Vagina (tissue), 2 donors: ENCODE results near the gene NRARP.

Experiments used
- CTCF ChIP-seq, 3 experiments: fragments of 450-650 bp in 2 of 3; fragments of 200-600 bp in 1 of 3; sonication (generic) in 1 of 3; IDR thresholded peaks; one replicate each; pipeline ENCODE4 v1.5.1; 2017 to 2019; ENCODE audit warnings: antibody characterized with exemption in 3 of 3, mild to moderate bottlenecking in 2 of 3, moderate library complexity in 2 of 3
- POLR2A ChIP-seq, 2 donors: fragments of 450-650 bp; IDR thresholded peaks; one replicate each; pipeline ENCODE4 v1.6.1; 2017; ENCODE audit warnings: antibody characterized with exemption in 2 of 2, mild to moderate bottlenecking in 2 of 2, moderate library complexity in 2 of 2

- TF ChIP-seq POLR2A (IDR thresholded peaks at IDR 0.05): no peak
- TF ChIP-seq CTCF (IDR thresholded peaks at IDR 0.05): no peak
These were observed 10.8 kb upstream of the NRARP start for GRCh38 chr9:137312852-137313325.
